ENCODE data around the gene KRT4. TPM values are rescaled to one million over a fixed set of nuclear protein-coding genes. Genes with fewer than 3 reads are reported as not detected.

The KRT4 gene
- total RNA-seq, 2 donors from 2014 or later: not detected

DNA sequence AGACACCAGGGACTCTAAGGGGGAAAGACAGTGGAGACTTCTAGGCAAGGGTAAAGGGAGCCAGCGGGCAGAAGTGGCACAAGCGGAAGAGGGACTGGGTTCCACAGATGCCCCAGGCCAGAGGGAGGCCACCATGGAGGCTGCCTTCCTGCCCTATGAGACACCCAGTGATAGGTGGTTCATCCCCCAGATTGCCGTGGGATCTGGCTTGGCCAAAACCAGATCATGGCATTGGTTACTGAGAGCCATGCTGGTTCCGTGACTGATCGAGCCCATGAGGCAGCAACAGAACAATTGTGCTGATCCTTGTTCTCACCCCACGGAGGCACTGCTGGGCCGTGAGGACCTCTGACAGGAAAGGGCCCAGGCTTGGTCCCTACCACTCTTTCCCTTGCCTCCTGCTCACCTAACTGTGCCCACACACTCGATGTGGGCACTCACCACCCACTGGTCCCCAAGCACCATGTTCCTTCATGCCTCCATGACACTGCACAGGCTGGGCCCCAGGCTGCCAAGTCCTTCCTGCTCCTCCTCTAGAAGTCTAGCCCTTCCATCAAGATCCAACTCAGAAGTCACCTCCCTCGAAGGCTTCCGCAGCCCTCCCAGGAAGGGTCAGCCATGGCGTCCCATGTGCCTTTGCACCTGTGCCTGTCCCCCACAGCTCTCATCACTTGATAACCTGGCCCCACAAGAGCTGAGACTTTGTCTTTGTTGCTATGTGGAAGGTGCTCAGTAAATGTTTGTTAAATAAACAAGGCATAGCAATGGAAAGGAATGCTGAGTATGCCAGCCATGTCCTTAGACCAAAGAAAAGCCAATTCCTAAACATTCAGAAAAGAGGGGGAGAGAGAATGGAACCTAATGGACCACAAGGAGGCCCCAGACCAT, 12.9 kb upstream of the KRT4 start:
- DNase-seq: no peak
- no peak overlapping the region for H3K9ac ChIP-seq (ENCODE audit: low read depth in 2 of 2, low read length in 2 of 2)
- intact Hi-C loops (cut with DNase I): no loop called here

GRCh38 chr12:52825961-52826360, 12.0 kb upstream of the KRT4 start:
- no peak for DNase-seq
- intact Hi-C loops (cut with DNase I): no loop called here
- Histone ChIP-seq H3K4me3 (no peak overlapping the region), H3K9ac (ENCODE audit: low read depth in 2 of 2, low read length in 2 of 2) (no peak overlapping the region), H3K9me3 (no peaks in the 10 kb centered on the region), H3K4me1 (no peaks in the 10 kb centered on the region), H3K27me3 (no peaks in the 10 kb centered on the region), H3K36me3 (no peaks in the 10 kb centered on the region), H3K27ac (no peak overlapping the region)
- no peak for TF ChIP-seq CTCF (IDR thresholded peaks at IDR 0.05)

More for the DNA sequence above, 12.9 kb upstream of the KRT4 start:
- Histone ChIP-seq H3K27ac (no peak overlapping the region), H3K9me3 (no peaks in the 10 kb centered on the region), H3K36me3 (no peaks in the 10 kb centered on the region), H3K27me3 (no peaks in the 10 kb centered on the region), H3K4me3 (no peak overlapping the region), H3K4me1 (no peaks in the 10 kb centered on the region)
- TF ChIP-seq CTCF (IDR thresholded peaks at IDR 0.05): no peak

DNA sequence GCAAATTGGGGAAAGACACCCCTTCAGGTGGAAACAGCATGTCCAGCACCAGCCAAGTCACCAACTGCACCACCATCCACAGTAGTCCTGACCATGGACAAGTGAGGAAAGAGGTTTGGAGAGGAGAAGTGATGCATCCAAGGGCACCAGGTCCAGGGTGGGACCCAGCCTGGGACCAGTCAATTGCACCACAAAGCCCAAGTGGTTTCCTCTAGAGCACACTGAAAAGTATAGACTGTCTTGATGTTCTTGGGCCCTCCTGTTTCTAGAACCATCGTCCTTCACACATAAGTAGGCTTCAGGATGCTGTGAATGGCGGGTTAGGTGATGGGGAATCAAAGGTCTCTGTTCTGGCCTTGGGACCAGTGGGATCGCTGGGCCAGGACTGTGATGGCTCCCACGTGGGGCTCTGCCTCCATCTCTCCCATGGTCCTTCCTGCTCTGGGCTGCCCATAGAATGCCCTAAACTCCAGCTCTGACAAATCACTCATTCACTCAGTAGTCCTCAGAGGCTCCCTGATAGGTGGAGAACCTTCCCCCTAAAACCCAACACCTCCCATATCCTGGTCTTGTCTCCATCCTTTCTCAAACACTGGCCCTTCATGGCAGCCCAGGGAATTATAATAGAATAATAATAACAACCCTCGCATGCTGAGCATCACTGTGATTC, 11.0 kb upstream of the KRT4 start:
- Histone ChIP-seq H3K4me3 (no peak overlapping the region), H3K27me3 (no peaks in the 10 kb centered on the region), H3K27ac (no peak overlapping the region), H3K9ac (ENCODE audit: low read depth in 2 of 2, low read length in 2 of 2) (no peak overlapping the region), H3K4me1 (no peaks in the 10 kb centered on the region), H3K36me3 (no peaks in the 10 kb centered on the region), H3K9me3 (no peaks in the 10 kb centered on the region)
- no peak for TF ChIP-seq CTCF (IDR thresholded peaks at IDR 0.05)
- intact Hi-C loops (cut with DNase I): no loop called here
- DNase-seq: no peak

DNA sequence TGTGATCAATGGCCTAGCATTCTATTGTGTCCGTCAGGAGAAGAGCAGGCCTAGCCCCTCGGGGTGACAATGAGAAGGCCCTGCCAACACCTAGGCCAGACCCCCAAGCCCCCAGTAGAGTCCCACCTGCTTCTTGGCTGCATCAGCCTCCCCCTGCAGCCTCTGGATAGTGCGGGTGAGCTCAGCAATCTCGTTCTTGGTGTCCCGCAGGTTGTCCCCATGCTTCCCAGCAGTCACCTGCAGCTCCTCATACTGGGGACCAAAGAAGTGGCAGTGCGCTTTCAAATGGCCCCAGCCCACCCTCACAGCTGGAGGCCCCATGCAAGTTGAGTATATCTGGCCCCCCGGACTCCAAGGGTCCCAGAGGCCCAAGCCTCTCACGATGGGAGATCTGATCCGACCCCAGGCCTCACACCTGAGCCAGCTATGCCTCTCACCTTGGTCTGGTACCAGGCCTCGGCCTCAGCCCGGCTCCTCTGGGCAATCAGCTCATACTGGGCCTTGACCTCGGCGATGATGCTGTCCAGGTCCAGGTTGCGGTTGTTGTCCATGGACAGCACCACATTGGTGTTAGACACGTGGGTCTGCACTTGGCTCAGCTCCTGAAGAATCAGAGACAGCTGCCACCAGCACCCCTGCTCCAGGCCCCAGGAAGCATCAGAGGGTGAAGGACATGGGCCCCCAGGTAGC, 10.0 kb upstream of the KRT4 start:
- no peaks in the 10 kb centered on the region for H3K27me3 ChIP-seq

More for the DNA sequence above, 10.0 kb upstream of the KRT4 start:
- no peak for DNase-seq
- Histone ChIP-seq H3K4me3 (no peak overlapping the region), H3K27ac (no peak overlapping the region), H3K9me3 (no peaks in the 10 kb centered on the region), H3K4me1 (no peaks in the 10 kb centered on the region), H3K9ac (ENCODE audit: low read depth in 2 of 2, low read length in 2 of 2) (no peak overlapping the region), H3K36me3 (no peaks in the 10 kb centered on the region)
- intact Hi-C loops (cut with DNase I): no loop called here
- TF ChIP-seq CTCF (IDR thresholded peaks at IDR 0.05): no peak

Measured in colonic mucosa (tissue), 4 donors.